H1 (cell line): Measurements from ENCODE around the gene ATP9B. TPM values are rescaled to one million over a fixed set of nuclear protein-coding genes. Genes with fewer than 3 reads are reported as not detected.

Source experiments
- RXRA ChIP-seq: IDR thresholded peaks from 2 replicates; pipeline ENCODE4 v1.6.1; 2011; ENCODE audit warnings: low read depth, mild to moderate bottlenecking, low read length, moderate library complexity; ENCODE audit not compliant: insufficient read depth
- SIRT6 ChIP-seq: IDR thresholded peaks from one replicate; pipeline ENCODE4 v1.7.1; 2012; ENCODE audit warnings: low read length, inconsistent platforms
- SP1 ChIP-seq: IDR thresholded peaks from 2 replicates; pipeline ENCODE4 v1.6.1; 2011; ENCODE audit warnings: low read depth, low read length
- polyA plus RNA-seq, 7 experiments: library from polyadenylated mRNA; depleted of rRNA in 3 of 7; stranded (reverse) in 5 of 7; unstranded in 2 of 7; fragments of >200 nt in 5 of 7; fragments of 200-250 nt in 2 of 7; gene quantifications; 1 replicate in 5 of 7; 2 replicates in 1 of 7; 4 replicates in 1 of 7; pipeline versions ENCODE4 v1.2.1 to v1.2.3, GENCODE V29; 2011 to 2013; ENCODE audit warnings: missing spikeins in 2 of 7, mixed read lengths in 2 of 7
- total RNA-seq: library from RNA; stranded (reverse); fragmentation: NEBNext Ultra II Directional; extraction: Animal tissue kit (Norgen Biotek cat#: 25700); gene quantifications from 2 replicates; pipeline ENCODE4 v1.2.1, GENCODE V29; 2021

Gene ATP9B
- total and polyA plus RNA-seq, 2 of the 8 experiments (the other 6 are each of a cell fraction or from before 2014, with no cell fraction given): 15.1 to 21.7 TPM

DNA sequence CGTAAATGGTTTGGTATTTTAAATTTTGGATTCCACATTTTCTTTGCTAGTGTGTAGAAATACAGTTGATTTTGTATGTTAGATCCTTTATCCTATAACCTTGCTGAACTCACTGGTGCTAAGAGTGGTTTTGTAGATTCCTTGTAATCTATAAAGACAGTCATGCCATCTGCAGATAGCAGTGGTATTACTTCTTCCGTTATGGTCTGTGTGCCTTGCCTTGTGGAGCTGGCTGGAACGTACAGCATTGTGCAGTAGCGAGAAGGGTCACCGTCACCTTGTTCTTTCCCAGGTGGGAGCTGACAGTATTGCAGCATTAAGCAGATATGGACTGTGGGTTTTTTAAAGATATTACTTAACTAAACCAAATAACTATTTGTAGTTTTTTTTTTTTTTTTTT lies 33.7 kb downstream of the ATP9B start (continued):
- TF ChIP-seq SIRT6: no peak
- no peak for TF ChIP-seq SP1
- no peak for TF ChIP-seq RXRA
